Suppressor macrophage treated with lipopolysaccharide for 1 hour (primary cell): ENCODE measurements around the gene PSMB8.
"Not testable (repeated sequence)": the region's sequence is repeated elsewhere in the genome, so short reads cannot be mapped to it uniquely, and the experiment has no call there.

ENCODE experiments used
- DNase-seq, 3 donors: peaks; one replicate each; pipeline ENCODE4 v3.0.0-alpha.2; 2020 to 2022

Gene PSMB8

DNA sequence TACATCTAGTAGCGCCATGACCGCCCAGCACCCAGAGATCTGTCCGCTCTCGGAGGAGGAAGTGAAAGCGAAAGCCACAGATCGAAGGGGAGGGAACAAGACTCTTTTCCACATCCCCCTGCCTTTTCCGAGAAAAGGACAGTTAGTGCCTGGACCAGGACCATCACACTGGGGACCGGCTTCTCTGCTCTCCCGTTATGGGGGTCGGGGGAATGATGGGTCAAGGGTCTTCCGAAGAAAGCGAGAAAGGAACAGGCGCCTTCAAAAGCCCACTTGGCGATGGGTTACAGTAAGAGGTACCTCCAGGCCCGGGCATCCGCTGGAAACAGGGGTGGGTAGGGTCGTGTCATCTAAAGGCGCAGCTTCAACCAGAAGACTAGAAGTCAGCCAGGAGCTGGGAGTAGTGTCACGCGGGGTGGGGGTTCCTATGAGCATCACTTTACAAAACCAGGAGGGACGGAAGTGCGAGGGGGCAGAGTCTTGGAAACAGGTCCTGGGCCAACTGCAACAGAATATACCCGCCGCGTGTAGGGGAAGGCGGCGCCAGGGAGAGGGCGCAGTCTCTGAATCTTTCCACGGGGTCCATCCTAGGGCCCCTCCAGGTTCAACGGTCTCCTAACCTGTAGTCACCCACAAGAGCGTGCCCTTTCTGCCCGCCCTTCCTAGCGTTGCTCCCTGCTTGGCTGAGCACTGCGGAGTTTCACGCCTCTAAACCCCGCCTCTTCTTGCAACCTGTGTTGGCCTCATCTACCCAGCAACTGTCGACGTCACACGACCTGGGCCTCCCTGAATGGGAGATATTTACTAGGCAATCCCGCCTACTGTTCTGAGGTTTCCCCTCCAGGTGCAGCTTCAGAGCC, at the start of gene PSMB8:
PSMB8 (minus strand) TSS at position 69 of the 860 bp plus-strand sequence; CDS start at position 18, 51 bp downstream.
- peak; percentile 95 to 97 (median 97) for DNase-seq

DNA sequence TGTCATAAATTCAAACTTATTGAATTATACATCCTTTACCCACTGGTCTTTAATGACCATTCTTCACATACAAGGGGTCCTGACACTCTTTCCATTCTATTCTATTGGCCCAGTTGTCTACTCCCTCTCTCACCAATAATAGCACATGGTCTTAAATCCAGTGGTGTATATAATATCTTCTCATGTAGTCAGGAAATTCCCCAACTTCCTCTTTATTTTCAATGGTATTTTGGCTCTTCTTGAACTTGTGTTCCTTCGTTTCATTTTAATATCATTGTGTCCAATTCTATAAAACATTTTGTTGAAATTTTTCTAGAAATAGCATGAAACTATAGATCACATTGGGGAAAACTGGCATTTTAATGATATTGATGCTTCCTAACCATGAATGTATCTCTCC, 47.0 kb upstream of the PSMB8 start:
- DNase-seq, result peak; percentile 32 to 71 (median 64)

DNA sequence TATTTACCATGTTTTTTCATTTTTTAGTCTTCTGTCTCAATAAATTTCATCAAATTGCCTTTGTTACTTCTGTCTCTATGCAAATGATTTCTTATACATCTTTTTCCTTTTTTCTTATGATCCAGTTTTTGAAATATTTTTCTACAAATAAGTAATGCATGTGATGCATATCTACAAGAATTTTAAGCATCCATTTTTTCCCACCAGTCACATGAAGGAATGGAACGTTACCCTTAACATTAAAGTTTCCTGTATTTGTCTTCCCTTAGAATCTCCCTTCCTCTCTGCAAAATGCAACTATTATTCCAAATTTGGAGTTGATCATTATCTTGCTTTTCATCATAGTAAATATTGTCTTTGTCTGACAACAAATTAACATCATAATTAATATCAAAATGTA, 45.7 kb upstream of the PSMB8 start:
- DNase-seq, result no peak

DNA sequence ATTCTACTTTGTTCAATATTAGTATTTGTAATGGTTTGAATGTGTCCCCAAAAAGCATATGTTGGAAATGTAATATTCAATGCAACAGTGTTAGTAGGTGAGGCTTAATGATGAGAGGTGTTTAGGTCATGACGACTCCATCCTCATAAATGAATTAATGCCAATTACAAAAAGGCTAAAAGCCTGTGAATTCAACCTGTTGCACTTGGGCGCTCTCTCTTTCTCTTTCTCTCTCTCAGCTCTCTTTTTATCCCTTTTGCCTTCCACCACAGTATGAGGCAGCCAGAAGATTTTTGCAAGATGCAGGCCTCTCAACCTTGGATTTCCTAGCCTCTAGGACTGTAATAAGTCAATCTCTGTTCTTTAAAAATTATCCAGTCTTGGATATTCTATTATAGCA, 44.7 kb upstream of the PSMB8 start:
- DNase-seq, result no peak

DNA sequence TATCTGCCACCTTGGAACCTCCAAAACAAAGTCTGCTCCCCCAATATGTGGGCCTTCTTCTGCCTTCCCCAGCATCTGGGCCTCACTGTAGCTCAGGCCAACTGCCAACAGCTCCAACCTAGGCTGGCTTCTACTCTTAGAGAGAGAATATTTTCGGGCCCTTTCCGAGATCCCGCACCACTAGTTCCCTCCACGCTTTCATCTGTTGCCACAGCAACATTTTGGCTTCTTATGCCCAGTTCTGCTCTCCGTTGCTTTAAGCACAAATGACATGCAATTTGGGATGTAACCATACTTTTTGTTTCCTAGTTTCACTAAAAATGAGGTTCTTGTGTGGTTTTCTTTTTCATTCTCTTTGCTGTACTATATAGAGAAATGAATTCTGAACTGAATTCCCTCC, 43.8 kb upstream of the PSMB8 start:
- DNase-seq, result no peak

DNA sequence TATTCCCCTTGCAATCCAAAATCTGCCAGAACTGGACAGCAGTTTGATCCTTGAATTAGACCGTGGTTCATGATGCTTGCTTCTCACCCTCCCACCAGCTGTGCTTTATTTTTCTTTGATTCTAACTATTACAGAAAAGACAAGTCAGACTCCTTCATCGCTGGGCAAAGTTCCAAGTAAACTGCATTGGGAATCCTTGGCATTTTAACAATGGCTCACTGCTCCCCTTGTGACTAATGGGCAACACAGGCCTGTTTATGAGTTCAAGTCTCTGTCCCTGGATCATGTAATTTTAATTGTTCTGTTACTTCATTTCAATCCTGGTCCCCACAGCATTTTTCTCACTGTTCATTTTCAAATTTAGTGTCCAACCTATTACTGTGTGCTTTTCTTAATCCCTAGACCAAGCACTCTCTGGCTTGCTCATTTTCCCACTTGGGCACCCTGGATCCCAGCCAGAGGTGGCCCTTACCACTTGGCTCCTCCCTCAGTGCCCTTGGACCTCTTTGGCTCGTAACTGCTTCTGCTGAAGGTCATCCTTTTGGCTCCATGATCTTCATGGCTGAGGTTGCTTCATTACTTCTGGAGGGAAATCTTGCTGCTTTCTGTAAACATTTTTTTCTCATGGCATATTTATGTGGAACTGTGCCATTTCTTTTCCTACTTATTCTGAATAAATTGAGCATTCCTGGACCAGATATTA, 43.0 kb upstream of the PSMB8 start:
- DNase-seq, result no peak

DNA sequence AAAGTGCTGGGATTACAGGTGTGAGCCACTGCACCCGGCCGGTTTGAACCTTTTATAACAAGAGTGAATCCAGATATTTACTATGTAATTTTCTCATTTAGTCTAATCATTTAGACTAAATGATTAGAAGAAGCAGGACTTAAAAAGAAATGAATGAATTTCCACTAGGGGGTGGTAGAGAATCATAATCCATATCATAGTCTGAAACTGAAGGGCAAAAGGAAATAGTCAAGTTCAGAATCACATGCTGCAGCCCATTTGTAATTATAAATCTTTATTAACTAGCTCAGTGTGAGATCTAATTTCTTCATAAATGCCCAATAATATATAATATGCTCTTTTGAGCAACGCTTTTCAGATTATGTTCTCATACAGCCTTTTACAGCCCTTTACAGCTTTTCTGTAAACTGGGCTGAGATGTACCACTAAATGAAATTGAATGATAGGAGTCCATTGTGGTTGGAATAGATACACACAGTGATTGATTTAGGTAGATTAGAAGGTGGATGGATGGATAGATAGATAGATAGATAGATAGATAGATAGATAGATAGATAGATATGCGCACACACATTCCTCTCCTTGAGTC, 41.9 kb upstream of the PSMB8 start:
- peak; percentile 77 to 93 (median 92) for DNase-seq

DNA sequence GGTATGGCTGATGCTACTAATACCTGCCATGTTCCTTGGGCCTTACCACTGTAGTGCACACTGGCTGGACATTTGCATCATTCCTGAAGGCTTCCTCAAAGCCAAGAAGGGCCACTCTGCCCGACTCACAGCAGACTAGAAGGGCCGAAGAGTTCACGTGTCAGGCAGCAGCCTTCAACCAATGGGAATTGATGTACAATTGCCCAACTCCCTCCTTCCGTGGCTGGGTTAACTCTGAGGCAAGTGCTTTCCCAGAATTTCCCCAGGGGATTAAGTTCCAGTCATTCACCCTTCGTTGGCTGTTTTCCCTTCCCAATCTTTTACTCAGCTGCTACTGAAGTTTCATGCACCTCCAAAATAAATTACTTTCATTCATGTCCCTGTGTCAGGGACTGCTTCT, 39.9 kb upstream of the PSMB8 start:
- DNase-seq, result peak; percentile 84 to 89 (median 86)

DNA sequence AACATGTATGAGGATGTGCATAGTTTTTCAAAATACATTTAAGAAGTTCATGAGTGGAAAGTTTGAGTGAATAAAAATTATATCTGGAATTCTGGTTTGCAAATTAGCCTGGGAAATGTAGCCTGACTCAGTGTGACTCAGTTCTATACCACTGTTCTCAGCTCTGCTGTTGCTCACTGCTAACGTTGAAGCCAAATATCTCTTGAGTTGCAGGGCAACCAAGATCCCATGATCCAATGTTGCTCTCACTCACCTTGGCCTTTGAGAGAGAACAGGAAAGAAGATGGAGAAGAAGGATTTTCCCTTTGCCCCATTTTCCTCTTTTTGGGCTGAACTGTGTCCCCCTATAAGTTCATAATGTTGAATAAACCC, 39.0 kb upstream of the PSMB8 start:
- DNase-seq, result peak in 1 of 3 donors; percentile 59

DNA sequence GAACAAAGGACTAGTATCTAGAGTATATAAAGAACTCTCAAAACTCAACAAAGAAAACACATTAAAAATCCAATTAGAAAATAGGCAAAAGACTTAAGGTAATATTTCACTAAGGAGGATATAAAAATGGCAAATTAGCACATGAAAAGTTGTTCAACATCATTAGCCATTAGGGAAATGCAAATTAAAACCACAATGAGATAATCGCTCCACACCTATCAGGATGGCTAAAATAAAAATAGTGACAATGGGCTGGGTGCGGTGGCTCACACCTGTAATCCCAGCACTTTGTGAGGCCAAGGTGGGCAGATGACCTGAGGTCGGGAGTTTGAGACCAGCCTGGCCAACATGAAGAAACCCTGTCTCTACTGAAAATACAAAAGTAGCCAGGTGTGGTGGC, 37.1 kb upstream of the PSMB8 start:
- DNase-seq, result not testable (repeated sequence)

DNA sequence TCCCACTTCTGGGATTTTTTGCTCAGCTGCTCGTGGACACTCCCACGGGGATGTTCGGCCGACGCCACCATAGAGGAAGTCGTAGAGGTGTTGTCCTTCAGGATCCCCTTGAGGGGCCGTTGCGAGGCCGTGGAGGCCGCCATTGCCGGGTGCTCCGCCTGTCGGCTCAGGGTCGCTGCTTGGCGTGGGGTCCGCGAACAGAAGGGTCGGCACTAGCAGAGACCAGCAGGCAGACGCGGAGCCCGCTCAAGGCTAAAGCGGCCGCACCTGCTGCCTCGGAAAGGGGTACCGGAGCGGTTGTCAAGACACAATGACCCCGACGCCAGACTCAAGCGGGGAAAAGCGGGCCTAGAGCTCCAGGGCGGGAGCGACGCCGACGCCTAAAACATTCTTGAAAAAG, 35.8 kb upstream of the PSMB8 start:
- peak in 1 of 3 donors; percentile 35 for DNase-seq

DNA sequence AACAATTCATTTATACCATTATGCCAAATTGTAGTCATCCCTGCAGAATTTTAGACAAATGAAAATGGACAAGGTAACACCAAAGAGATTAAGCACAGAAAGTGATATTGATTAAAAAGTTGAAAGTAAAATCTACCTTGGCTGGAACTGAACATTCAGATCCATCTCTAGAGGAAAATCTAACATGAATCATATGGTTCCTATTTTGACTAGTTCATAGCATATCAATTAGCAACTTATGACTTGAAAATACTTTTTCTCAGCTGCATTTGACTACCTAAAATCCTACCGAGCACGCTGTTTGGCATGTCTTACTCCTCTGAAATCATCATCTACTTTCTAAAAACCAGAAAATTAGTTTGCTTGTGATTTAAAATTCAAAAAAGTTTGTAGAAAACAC, 32.8 kb upstream of the PSMB8 start:
- DNase-seq, result no peak

DNA sequence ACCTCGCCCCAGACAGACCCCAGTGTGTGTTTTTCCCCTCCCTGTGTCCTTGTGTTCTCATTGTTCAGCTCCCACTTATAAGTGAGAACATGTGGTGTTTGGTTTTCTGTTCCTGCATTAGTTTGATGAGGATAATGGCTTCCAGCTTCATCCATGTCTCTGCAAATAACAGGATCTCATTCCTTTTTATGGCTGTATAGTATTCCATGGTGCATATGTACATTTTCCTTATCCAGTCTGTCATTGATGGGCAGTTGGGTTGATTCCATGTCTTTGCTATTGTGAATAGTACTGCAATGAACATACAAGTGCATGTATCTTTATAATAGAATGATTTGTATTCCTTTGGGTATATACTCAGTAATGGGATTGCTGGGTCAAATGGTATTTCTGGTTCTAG, 30.1 kb upstream of the PSMB8 start:
- not testable (repeated sequence) for DNase-seq

DNA sequence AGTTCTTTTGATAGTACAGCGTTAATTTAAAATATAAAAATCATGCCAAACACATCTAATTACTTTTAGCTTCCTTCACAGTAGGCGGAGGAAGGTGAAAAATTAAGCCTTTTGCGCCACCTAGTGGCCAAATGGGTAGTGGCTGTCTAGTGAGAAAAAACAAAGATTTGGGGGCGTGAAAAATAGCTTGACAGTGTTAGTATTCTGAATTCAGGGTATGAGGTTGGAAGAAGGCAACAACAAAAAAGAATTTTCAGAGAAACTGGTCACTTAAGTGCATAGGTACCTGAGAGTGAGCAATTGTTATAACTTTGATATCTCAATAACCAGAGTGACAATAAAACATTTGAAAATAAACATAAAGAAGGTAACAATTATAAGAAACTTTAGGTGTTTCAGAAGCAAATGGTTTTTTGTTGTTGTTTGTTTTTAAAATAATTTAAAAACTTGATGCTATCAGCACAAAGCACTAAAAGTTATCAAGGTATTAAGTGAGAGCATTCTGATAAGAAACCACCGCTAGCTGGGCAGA, 24.5 kb upstream of the PSMB8 start:
- DNase-seq, result peak; percentile 89 to 93 (median 91)

DNA sequence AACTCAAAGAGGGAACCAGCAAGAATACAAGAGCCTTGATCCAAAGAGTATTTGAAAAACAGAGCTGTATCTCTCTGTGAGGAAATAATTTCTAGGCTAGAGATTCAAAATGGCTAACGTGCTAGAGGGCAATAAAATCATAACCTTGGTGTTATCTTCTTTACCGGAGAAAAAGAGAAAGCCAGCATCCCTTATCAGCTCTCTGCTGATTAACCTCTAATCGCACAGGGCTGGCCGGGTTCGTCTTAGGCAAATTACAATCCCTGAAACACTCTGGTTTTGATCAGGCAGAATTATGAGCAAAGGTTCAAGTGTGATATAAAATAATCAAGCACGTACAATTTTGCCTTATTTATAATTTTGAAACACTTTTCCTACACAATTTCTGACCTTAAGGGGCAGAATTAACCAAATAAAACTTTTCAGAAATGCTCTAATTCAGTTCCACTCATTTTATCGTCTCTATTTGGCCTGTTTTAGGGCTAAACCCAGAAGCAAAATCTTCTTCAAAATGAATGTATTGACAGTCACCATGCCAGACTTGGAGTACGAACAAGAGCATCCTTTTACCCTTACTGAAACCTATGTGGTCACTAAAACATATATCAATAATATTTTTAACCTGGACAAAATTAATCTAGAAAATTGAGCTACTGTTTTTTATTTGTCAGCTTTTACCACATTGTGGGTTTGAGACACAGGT, 23.9 kb upstream of the PSMB8 start:
- no peak for DNase-seq

DNA sequence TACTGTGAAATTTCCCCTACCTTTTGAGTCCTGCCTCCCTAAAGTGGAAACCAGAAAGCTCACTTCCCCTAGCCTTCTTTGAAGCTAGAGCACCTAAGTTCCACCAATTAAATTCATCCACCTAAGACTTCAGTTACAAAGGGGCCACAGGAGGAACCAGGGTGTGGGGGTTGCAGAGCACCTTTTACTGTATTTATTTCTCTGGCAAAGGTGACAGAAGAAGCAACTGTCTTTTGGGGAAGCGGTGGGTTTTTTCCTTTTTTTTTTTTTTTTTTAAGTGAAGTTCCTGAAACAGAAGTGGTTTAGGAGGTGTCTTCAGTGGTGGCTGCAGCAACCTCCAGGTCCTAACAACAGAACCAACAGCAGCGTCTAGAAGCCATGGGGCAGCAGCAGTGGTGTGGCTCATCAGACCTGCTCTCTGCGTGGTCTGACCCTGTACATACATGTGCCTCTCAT, 23.2 kb upstream of the PSMB8 start:
- peak in 2 of 3 donors; percentile 20 to 29 for DNase-seq

DNA sequence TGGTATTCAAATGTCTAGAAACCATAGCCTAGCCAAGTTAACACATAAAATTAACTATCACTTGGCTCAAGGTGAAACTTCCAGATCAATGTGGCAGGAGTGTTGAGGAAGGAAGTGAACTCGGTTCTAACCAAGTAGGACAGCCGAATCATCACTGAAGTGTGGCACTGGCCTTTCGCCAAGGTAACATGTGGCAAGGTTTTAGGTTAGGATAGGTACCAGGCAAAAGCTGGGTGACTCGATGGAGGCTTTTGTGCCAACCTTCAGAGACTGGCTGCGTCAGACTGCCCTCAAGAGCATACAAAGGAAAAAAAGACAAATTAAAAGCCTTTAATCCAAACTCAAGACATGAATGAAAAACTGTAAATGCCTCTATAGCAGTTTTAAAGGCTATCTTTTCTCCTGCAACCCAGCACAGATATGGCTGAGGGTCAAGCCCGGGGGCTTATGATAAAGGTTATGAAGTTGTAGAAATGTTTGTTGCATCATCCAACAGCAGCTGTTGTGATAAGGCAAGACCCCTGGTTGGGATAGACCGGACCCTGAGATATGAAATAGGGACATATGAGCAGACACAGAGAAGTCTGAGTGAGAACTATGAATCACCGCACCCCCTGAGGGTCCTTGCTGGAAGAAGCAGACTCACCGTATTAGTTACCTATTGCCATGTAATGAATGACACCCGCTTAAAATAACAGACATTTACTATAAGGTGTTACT, 22.0 kb upstream of the PSMB8 start:
- no peak for DNase-seq

DNA sequence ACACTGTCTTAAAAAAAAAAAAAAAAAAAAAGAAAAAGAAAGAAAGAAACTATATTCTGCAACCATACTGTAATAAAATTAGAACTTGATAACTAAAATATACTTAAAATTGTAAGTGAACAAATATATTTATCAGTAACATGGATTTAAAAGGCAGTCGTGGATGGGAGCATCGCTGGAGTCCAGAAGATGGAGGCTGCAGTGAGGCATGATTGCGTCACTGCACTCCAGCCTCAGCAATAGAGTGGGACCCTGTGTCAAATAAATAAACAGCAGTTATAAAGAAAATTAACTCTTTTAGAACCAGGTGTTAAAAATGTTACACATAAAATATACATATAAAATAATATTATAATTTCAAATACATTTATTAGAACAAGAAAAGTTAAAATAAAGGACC, 18.9 kb upstream of the PSMB8 start:
- no peak for DNase-seq

DNA sequence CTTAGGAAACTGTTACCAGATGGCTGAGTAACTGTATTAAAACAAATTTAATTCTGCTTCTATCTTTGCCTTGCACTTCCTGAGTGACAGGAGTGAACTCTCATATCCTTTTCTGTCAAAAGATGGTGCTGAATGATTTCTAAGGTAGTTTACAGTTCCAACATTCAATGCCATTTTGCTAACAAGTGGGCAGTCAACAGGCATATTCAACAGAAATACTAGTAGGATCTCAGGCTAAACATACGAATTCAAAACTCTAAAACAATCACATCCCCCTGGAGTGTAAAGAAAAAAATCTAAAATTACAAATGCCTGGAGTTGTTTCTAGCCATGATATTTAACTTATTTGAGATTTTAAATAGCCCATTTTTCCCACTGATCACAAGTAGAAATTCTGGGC, 16.8 kb upstream of the PSMB8 start:
- DNase-seq, result no peak

DNA sequence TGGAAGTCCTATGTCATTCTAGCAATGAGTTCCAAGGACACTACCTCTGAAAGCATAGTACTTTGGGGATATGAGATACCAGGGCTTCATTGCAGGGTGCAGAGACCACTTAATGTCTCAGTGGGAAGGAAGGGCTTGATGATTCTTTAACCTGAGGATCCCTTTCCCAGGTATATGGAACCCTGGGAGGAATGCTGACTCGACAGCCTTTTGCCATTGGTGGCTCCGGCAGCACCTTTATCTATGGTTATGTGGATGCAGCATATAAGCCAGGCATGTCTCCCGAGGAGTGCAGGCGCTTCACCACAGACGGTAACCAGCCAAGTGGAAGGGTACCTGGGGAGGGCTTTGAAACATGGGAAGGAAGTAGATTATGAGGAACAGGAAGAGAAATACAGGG, 14.3 kb upstream of the PSMB8 start:
- no peak for DNase-seq

DNA sequence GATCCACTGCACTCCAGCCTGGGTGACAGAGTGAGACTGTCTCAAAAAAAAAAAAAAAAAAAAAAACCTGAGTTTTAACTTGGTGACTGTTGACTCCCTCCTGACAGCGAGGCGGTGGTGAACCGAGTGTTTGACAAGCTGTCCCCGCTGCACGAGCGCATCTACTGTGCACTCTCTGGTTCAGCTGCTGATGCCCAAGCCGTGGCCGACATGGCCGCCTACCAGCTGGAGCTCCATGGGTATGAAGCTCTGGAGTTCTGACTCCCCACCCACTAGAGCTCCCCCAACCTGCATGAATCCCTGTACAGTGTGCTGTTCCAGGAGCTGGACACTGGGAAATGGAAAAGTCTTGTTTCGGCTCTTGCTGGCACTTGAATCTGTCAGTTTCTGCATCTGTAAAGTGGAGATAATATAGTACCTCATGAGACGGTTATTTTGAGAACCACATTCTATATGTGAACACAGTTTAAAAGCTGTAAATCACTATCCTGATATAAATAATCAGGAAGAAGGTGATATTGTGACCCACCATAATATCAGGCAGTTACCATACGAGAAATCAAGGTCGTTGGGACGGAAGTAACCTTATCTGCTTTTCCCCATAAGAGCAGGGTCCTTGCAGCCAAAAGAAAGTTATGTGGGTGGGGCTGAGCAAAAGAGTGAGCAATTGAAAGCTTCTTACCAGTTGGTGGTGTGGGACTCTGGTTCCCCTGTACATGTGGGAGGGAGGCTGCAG, 13.5 kb upstream of the PSMB8 start:
- no peak for DNase-seq
